ENCODE measurements around the gene TMEM273.

- TF ChIP-seq CTCF (conservative IDR thresholded peaks at IDR 0.05) (no peak), ZFX (IDR thresholded peaks at IDR 0.05) (no peak)
Measured at GRCh38 chr10:49208996-49209395, 20.8 kb upstream of the TMEM273 start.

All from C4-2B (cell line).